ENCODE results near the gene EPHB6. TPM values are rescaled to one million over a fixed set of nuclear protein-coding genes. Genes with fewer than 3 reads are reported as not detected.

The EPHB6 gene
- total and polyA plus RNA-seq, 10 of the 15 experiments (the other 5 are each of a cell fraction or from before 2014, with no cell fraction given), result 0.06 to 1.3 (median 0.37) TPM; not detected in 2

GRCh38 chr7:142899661-142900060 is 44.8 kb downstream of the EPHB6 start:
- no peak for DNase-seq (ENCODE audit: low read depth, low spot score)
- SMC1A ChIA-PET (ENCODE audit: uncharacterized antibody, unreplicated experiment), result interaction anchor here (0.8 kb wide), 1 partner anchor 316 kb away, joined by 3 read pairs; no protein-coding TSS in a partner anchor

GRCh38 chr7:142901426-142902259 is 46.8 kb downstream of the EPHB6 start:
- DNase-seq (ENCODE audit: low read depth, low spot score) (no peak), FAIRE-seq (no peak), ATAC-seq (no peak)
- in situ Hi-C loops (cut with MboI), result no loop called here
- no TSS peak for BruUV-seq (replicated peaks)
- Histone ChIP-seq H3K4me3 (no peak overlapping the region), H3K4me2 (ENCODE audit: control insufficient read depth, insufficient read depth) (no peak overlapping the region), H3K9ac (ENCODE audit: control insufficient read depth, insufficient read depth, low read length) (no peak overlapping the region), H3K27me3 (replicated peaks in 1 of 2; ENCODE audit: control insufficient read depth in 2 of 2, insufficient read depth in 2 of 2, low read length in 1 of 2) (peaks cover 0 to 3% of the 10 kb centered on the region in 2 experiments; a peak in 2 of 4 replicates), H3K9me3 (replicated peaks; ENCODE audit: control insufficient read depth, insufficient read depth, low read length) (no peaks in the 10 kb centered on the region), H4K20me1 (ENCODE audit: control insufficient read depth, insufficient read depth) (no peaks in the 10 kb centered on the region), H2AFZ (ENCODE audit: control insufficient read depth, low read depth, low read length) (no peak overlapping the region), H3K4me1 (ENCODE audit: control insufficient read depth, insufficient read depth, low read length) (no peaks in the 10 kb centered on the region), H3K36me3 (ENCODE audit: control insufficient read depth in 2 of 2, insufficient read depth in 2 of 2, low read length in 1 of 2) (no peaks in the 10 kb centered on the region), H3K79me2 (ENCODE audit: control insufficient read depth, insufficient read depth, low read length) (no peaks in the 10 kb centered on the region), H3K27ac (ENCODE audit: control insufficient read depth, insufficient read depth) (no peak overlapping the region)
- WGBS (ENCODE audit: insufficient coverage, insufficient replicate concordance, low lambda C conversion rate, missing lambda C conversion rate), result 64% methylated on average over 15 of the region's 15 CpGs
- POLR2A ChIA-PET, result no interaction called here
- CTCF ChIA-PET, result interaction anchor here (1.0 to 2.3 kb wide), 5 partner anchors 11 to 313 kb away, joined by 3 to 7 read pairs (median 6); no protein-coding TSS in a partner anchor
- intact Hi-C loops (cut with micrococcal nuclease; ENCODE audit: unreplicated experiment), result no loop called here
- SMC1A ChIA-PET (ENCODE audit: uncharacterized antibody, unreplicated experiment), result interaction anchor here (1.6 kb wide), 1 partner anchor 101 kb away, joined by 3 read pairs; no protein-coding TSS in a partner anchor
- RAD21 ChIA-PET (ENCODE audit: unreplicated experiment), result no interaction called here
- TF ChIP-seq RUNX3 (IDR thresholded peaks at IDR 0.05; ENCODE audit: low read length) (no peak), E2F4 (IDR thresholded peaks at IDR 0.05; ENCODE audit: low read depth, low read length) (no peak), BRCA1 (IDR thresholded peaks at IDR 0.05; ENCODE audit: low read depth, low read length) (no peak), POLR2A (IDR thresholded peaks at IDR 0.05; ENCODE audit: low read depth, low read length) (no peak), SP1 (IDR thresholded peaks at IDR 0.05; ENCODE audit: low read depth, low read length) (no peak), ZBED1 (IDR thresholded peaks at IDR 0.05; ENCODE audit: borderline replicate concordance) (no peak), POLR2AphosphoS5 (IDR thresholded peaks at IDR 0.05; ENCODE audit: low read length) (no peak), DPF2 (IDR thresholded peaks at IDR 0.05) (no peak), NKRF (conservative IDR thresholded peaks at IDR 0.05) (no peak), ATF7 (IDR thresholded peaks at IDR 0.05; ENCODE audit: low read depth) (no peak), MYC (IDR thresholded peaks at IDR 0.05; ENCODE audit: insufficient read depth, insufficient read length, insufficient replicate concordance, low read length, severe bottlenecking) (no peak), HDGF (IDR thresholded peaks at IDR 0.05) (no peak)

More at GRCh38 chr7:142899661-142900060, 44.8 kb downstream of the EPHB6 start:
- RAD21 ChIA-PET (ENCODE audit: unreplicated experiment), result interaction anchor here (0.7 kb wide), 1 partner anchor 566 kb away, joined by 4 read pairs; no protein-coding TSS in a partner anchor
- Histone ChIP-seq H3K79me2 (ENCODE audit: control insufficient read depth, insufficient read depth, low read length) (no peaks in the 10 kb centered on the region), H3K4me2 (ENCODE audit: control insufficient read depth, insufficient read depth) (no peak overlapping the region), H3K36me3 (ENCODE audit: control insufficient read depth in 2 of 2, insufficient read depth in 2 of 2, low read length in 1 of 2) (no peaks in the 10 kb centered on the region), H2AFZ (ENCODE audit: control insufficient read depth, low read depth, low read length) (no peak overlapping the region), H3K9ac (ENCODE audit: control insufficient read depth, insufficient read depth, low read length) (no peak overlapping the region), H3K9me3 (replicated peaks; ENCODE audit: control insufficient read depth, insufficient read depth, low read length) (no peaks in the 10 kb centered on the region), H3K4me3 (no peak overlapping the region), H3K4me1 (ENCODE audit: control insufficient read depth, insufficient read depth, low read length) (no peaks in the 10 kb centered on the region), H3K27ac (ENCODE audit: control insufficient read depth, insufficient read depth) (no peak overlapping the region), H4K20me1 (ENCODE audit: control insufficient read depth, insufficient read depth) (no peaks in the 10 kb centered on the region), H3K27me3 (replicated peaks in 1 of 2; ENCODE audit: control insufficient read depth in 2 of 2, insufficient read depth in 2 of 2, low read length in 1 of 2) (peaks cover 0 to 3% of the 10 kb centered on the region in 2 experiments; a peak in 3 of 4 replicates)
- CTCF ChIA-PET, result interaction anchor here (0.8 to 2.0 kb wide), 3 partner anchors 10 to 19 kb away, joined by 3 to 4 read pairs (median 3); no protein-coding TSS in a partner anchor
- no peak for TF ChIP-seq IKZF2 (IDR thresholded peaks at IDR 0.05)
- in situ Hi-C loops (cut with MboI), result no loop called here
- 4% methylated on average over 3 of the region's 3 CpGs for WGBS (ENCODE audit: insufficient coverage, insufficient replicate concordance, low lambda C conversion rate, missing lambda C conversion rate)
- ATAC-seq, result no peak
- BruUV-seq (replicated peaks), result no TSS peak
- intact Hi-C loops (cut with micrococcal nuclease; ENCODE audit: unreplicated experiment), result no loop called here
- POLR2A ChIA-PET, result no interaction called here
- no peak for FAIRE-seq
